NCI-H748 (cell line): ENCODE data around the gene SMAP2.
"Not testable (repeated sequence)": the region's sequence is repeated elsewhere in the genome, so short reads cannot be mapped to it uniquely, and the experiment has no call there.

ENCODE experiments used
- DNase-seq: peaks from one replicate; lab custom pipeline; 2025; ENCODE audit not compliant: unreplicated experiment; lab: John Stamatoyannopoulos, UW

SMAP2 gene

DNA sequence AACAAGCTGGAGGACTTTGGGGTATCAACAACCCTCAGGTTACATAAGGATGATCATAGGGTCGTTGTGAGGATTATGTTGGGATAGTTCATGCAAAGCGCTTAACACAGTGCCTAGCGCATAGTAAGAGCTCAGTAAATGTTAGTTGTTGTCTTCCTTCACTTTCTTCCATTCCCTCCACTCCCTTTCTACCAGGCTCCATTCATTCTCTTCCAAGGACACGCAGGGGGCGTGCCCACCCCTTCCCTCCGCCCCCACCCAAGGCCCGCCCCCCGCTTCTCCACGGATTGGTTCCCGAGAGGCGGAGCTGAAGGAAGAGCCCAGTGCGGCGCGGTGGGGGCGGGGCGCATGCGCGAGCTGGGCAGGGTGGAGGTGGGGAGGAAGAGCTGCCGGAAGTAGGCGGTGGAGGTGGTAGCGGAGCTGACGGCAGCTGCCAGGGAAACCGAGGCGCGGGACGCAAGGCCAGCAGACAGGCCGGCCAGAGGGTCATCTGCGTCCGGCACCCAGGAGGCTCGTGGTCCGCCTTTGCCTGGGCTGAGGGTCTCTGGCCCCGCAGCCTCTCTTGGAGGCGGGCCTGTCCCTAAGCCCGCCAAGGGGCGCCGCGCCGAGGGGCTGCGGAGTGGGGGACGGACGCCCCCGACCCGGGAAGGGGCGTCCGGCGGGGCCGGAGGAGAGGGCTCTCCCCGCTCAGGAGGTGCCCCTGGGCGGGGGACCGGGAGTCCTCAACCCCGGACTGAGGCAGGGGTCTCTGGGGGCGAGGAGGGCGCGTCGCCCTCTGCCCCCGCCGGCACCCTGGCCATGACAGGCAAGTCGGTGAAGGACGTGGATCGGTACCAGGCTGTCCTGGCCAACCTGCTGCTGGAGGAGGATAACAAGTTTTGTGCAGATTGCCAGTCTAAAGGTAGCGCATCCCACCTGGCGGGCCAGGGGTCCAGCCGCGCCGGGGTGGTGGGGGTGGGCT is at the start of gene SMAP2:
TSS of gene SMAP2 (plus strand) at position 405 of the 961 bp plus-strand sequence. CDS start at position 799, 394 bp downstream.
- peak; percentile 100 for DNase-seq

DNA sequence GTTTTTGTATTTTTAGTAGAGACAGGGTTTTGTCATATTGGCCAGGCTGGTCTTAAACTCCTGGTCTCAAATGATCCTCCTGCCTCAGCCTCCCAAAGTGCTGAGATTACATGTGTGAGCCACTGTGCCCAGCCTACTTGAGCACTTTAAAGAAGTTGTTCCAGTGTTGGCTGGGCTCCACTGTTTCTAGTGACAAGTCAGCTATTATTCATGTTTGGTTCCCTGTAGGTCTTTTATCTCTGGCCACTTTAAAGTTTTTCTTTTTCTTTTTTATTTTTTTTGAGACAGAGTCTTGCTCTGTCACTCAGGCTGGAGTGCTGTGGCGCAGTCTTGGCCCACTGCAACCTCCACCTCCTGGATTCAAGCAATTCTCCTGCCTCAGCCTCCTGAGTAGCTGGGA is 42.1 kb upstream of the SMAP2 start:
- DNase-seq = not testable (repeated sequence)

DNA sequence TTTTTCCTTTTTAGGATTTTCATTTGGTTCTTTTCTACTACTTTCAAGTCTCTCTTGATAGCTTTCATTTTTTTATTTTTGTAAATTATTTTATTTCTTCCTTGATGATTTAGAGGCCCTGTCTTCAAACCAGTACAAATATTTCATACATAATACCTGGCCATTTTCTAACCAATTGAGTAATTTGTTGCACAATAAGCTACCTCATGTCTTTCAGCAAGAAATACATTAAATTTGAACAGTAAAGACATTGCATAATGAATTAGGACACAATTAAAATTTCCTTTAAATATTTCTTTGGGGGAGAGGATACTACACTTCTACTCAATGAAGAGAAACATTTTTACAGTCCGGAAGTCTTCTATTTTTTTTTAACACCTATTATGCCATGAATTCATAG is 40.8 kb upstream of the SMAP2 start:
- no peak for DNase-seq

DNA sequence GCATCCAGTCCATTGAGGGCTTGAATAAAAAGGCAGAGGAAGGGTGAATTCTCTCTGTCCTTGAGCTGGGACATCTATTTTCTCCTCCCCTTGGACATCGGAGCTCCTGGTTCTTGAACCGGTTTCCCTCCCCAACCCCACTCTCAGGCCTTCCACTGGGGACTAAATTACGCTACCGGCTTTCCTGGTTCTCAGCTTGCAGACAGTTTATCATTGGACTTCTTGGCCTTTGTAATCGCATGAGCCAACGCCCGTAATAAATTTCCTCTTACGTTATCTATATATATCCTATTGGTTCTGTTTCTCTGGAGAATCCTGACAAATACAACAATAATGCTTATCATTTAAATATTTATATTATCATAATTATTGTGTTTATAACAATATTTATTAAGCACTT is 36.1 kb upstream of the SMAP2 start:
- DNase-seq = no peak

DNA sequence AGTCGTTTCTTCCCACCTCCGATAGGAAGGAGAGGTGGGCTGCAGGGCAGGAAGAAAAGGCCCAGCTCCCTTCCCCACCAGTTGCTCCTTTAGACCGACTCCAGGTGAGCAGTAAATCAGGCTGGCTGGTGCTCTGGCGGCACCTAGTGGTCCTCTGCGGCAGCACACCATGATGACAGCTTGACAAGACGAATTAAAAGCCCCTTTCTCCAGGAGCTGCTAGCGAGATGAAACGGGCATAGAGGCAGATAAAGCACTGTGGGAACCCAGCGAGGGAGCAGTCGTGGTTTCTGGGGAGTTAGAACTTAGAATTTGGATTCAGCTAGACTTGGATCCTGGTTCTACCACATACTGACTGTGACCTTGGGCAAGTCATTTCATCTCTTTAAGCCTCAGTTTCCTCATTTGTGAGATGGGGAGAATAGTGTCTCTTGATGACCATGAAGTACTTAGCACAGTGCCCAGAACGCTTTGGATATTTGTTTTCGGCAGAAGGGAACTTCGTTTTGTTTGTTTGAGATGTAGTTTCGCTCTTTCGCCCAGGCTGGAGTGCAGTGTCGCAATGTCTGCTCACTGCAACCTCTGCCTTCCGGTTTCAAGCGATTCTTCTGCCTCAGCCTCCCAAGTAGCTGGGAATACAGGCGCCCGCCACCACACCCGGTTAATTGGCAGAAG is 34.6 kb upstream of the SMAP2 start:
- peak; percentile 99 for DNase-seq

DNA sequence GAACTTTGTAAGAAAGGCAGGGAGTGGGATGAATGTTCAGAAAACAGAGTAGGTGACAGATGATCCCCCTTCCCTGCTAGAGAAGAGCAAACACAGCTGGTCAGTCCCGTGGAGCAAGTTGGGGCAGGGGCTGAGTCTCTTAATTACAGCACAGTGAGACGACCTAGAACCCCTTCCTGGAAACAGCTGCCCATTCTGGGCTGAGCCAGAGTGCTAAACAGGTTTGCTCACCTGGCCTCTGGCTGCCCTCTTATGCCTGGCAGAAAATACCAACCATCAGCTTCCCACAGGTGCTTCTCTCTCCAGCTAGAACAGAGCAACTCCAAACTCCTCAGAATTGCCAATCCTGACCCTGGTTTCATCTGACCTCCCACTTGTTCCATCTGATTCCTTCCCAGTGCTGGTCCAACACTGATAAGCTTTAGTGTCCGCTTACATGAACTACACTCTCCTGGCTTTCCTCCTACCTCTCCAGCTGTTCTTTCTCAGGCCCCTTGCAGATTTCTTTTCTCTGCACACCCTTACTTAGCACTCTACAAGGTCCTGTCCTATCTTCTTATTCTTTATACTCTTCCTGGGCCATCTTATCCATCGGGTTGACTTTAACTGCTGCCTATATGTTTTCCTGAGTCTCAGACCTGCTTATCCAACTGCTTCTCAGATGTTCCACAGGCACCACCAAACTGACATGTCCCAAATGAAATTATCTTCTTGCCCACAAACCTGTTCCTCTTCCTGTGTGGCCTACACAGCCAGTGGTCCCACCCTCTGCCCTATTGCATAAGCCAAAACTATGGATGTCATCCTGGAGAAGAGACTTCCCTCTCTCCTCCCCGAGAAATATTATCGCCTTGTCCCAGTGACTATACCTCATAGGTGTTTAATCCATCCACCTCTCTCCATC is 33.9 kb upstream of the SMAP2 start:
- DNase-seq = peak; percentile 76

DNA sequence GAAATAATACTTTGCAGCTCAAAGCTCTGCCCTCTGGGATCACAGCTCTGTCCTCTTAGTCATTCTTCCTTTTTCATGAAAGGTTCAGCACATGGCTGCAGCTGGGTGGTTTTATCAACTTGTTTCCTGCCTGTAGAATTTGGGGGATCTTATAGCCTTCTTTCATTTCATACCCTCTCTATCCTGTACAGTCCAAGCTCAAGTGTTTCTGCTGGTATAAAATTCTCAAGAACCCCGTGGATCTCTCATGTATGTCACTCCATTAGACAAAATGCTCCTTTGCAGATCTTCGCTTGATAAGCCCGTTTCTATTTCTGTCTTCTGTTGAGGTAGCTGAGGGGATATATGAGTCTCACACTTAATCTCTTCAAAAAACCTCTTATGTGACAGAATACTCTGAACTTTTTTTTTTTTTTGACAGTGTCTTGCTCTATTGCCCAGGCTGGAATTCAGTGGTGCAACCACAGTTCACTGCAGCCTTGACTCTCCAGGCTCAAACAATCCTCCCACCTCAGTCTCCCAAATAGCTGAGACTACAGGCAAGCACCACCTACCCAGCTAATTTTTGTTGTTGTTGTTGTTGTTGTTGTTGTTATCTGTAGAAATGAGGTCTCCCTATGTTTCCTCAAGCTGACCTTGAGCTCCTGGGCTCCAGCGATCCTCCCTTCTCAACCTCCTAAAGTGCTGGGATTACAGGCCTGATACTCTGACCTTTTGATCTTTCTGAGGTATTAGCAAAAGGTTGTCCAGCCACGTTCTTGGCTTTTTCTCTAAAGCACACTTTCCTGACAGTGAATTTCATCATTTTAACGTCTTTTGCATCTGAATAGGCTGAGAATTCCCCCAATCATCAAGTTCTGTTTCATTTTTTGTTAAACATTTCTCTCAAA is 31.8 kb upstream of the SMAP2 start:
- DNase-seq = no peak

DNA sequence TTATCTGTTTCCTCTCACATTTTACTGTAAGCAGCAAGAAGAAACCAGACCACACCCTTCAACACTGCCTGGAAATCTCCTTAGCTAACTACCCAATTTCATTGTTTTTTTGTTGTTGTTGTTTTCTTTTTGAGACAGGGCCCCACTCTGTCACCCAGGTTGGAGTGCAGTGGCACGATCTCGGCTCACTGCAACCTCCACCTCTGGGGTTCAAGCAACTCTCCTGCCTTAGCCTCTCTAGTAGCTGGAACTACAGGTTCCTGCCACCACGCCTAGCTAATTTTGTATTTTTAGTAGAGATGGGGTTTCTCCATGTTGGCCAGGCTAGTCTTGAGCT is 31.2 kb upstream of the SMAP2 start:
- DNase-seq = not testable (repeated sequence)

DNA sequence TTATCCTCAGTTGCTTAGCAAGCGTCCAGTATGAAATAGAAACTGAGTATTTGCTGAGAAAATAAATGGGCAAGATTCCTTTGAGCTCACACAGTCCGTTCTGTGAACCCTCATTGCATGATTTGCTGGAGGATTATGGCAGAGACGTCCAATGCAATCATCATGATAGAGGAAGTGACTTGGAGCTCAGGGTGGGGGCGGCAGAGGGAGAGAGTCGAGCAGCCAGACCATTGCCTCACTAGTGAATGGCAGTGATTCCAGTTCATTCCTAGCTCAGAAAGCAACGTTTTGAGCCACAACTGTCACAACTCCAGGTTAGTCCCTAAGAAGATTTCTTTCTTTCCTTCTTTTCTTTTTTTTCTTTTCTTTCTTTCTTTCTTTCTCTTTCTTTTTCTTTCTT is 28.9 kb upstream of the SMAP2 start:
- DNase-seq = peak; percentile 75

DNA sequence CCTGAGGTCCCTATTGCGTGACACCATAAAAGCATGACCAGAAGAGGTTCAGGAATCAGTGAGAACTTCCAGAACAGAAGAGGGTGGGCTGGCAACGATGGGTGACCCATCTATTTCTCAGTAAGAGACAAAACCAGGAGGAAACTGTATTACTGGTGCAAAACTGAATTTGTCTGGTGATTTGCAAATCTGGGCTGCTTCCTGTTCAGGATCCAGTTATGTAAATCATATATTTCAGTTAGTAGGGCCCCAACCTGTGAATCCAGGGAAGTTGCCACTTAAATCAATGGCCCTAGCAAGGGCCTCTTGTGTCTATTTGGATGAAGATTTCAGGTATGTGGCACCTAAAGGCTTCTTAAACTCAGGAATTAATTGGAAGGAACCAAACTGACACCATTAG is 23.1 kb upstream of the SMAP2 start:
- DNase-seq = no peak

DNA sequence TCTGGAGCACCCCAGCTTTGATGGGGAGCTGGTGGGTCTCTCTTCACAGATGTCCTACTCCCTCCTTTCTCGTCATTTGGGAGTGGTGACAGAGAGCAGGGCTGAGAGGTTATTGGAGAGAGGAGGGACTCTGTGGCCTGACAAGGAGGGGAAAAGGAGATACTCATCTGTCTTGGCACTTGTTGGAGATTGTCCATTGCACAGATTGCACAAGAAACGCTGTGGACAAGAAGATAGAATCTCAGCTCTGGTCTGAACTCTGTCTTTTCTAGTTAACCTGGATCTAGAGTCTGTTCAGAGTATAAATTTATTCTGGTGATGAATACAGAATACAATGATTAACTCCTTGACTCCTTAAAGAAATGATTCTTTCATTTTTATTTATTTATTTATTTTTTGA is 22.4 kb upstream of the SMAP2 start:
- no peak for DNase-seq

DNA sequence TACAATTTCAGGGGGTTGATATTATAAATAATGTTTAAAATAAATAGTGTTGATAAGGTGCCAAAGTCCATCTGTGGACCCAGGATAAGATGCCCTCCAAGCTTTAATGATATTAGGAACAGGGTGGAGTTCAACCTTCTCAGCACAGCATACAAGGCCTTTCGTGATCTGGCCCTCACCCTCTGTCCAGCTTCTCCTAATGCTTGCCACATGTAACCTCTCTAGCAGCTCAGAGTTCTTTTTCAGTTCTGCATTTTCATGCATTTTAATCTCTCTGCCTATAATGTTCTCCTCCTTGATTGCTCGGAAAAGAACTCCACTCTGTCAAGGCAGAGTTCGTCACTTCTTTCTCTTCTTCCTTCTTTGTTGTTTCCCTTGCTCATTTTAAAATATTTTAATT is 21.4 kb upstream of the SMAP2 start:
- no peak for DNase-seq

DNA sequence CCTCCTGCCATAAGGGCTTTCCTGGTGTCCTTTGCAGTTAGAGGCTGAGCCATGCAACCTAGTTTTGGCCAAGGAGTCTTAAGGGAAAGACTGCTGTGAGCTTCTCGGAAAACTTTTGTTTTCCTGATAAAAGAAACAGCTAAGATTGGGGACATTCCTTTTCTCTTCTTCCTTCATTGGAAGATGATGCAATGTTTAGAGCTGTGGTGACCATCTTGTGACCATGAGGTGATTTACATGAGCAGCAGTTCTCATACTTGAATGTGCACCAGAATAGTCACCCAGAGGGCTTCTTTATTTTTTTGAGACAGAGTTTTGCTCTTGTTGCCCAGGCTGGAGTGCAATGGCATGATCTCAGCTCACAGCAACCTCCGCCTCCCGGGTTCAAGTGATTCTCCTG is 20.4 kb upstream of the SMAP2 start:
- DNase-seq = no peak

DNA sequence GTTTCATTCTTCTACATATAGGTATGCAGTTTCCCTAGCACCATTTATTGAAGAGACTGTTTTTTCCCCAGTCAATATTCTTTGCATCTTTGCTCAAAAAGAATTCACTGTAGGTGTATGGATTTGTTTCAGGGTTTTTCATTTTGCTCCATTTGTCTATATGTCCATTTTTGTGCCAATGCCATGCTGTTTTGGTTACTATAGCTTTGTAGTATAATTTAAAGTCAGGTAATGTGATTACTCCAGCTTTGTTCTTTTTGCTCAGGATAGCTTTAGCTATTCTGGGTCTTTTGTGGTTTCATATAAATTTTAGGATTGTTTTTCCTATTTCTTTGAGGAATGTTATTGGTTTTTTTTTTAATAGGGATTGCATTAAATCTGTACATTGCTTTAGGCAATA is 15.9 kb upstream of the SMAP2 start:
- no peak for DNase-seq

DNA sequence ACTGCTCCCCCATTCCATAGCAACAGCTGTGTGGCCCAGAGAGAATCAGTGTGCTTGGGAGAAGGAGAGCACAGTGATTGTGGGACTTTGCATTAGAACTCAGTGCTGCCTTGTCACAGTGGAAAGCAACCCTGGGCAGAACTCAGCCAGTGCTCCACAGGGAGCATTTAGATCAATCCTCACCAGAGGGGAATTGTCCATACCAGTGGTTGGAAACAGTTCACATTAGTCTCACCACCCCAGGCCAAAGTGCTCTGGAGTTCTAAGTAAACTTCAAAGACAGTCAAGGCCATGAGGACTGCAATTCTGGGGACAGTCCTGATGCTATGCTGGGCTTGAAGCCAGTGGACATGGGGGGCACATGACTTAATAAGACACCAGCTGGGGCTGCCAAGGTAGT is 12.9 kb upstream of the SMAP2 start:
- no peak for DNase-seq

DNA sequence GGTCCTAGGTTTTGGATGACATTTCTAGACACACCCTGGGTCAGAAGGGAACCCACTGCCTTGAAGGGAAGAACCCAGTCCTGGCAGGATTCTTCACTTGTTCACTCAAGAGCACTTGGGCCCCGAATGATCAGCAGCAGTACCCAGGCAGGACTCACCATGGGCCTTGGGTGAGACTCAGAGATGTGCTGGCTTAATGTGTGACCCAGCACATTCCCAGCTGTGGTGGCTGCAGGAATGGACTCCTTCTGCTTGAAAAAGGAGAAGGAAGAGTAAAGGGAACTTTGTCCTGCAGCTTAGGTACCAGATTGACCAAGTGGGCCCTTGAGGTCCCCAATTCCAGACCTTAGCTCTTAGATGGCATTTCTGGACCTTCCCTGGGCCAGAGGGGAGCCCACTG is 12.3 kb upstream of the SMAP2 start:
- DNase-seq = no peak

DNA sequence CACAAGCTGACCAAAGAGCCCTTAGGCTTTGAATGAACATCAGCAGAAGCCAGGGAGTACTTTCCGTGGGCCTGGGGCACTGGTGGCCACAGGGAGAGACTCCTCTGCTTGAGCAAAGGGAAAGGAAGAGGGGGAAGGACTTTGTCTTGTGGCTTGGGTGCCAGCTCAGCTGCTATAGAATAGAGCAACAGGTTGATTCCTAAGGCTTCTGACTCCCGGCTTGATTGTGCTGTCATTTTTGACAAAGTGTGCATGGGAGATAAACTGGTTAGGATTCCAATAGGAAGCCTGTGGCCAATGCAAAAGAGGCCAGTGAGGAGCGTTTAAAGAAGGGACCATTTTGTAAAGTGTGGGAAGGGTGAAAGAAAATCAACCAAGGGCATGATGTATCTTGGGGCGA is 11.9 kb upstream of the SMAP2 start:
- DNase-seq = no peak

DNA sequence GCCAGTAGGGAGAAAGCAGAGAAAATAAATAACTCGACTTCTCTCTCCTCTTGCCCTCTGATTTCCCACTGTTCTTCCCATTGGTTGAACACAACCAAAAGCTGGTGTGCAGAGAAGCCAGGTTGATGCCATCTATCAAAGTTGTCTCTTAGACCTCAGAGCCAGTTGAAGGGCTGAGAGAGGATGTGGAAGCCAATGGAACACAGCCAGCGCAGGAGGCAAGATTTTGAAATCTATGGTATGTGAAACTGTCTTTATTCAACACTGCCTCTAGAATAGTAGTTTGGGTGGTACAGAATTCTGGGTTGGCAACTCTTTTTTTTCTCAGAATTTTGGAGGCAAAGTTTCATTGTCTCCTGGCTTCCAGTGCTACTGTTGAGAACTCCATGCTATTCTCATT is 11.3 kb upstream of the SMAP2 start:
- DNase-seq = no peak

DNA sequence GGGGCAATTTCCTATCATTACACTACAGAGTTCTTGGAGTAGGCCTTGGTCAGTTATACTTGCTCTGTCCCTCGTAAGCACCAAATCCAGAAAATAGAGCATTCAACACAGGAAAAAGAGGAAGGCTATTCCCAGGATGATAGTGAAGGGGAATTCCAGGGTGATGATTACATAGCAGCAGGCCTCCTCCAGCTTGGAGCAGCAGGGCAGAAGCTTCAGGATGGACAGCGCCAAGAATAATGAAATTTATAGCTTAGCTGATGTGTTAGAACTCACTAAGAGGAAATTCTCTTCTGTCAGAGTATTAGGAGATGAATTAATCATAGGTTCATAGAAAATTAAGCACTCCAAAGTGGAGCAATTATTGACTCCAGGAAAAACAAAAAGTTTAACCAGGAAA is 10.8 kb upstream of the SMAP2 start:
- DNase-seq = no peak

DNA sequence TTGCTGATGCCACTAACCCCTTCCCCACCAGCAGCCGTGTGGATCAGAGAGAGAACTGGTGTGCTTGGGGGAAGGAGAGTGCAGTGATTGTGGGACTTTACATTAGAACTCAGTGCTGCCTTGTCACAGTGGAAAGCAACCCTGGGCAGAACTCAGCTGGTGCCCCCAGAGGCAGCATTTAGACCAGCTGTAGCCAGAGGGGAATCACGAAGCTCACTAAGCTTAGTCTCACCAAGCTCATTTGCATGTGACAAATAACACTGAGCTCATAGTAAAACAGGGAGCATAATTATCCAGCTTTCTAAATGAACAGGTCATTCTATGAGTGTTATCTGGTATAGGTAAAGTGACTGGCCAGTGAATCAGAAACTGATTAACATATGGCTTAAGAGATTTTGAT is 9.8 kb upstream of the SMAP2 start:
- no peak for DNase-seq
